HL-60/S4 treated with retinoic acid at 250 ng/mL for 4 days and 3 days (cell line): ENCODE results near the gene AKAP17A.
"Not testable (repeated sequence)": the region's sequence is repeated elsewhere in the genome, so short reads cannot be mapped to it uniquely, and the experiment has no call there.

Experiments
- in situ Hi-C: fragments of 300-500 bp; cut with MboI; formaldehyde crosslinking; loops from 2 replicates; pipeline ENCODE4 v1.7.0; 2022; ENCODE audit warnings: low sequenced_read_pairs

AKAP17A gene

GRCh38 chrX:1601051-1601767 is 9.8 kb downstream of the AKAP17A start:
- in situ Hi-C loops: no loop called here

- in situ Hi-C loops: no loop called here
Observed at GRCh38 chrX:1601768-1602085, 10.3 kb downstream of the AKAP17A start.

GRCh38 chrX:1602299-1602698 is 10.9 kb downstream of the AKAP17A start:
- in situ Hi-C loops: no loop called here

- in situ Hi-C loops: no loop called here
Observed at GRCh38 chrX:1606496-1606895, 15.1 kb downstream of the AKAP17A start.

GRCh38 chrX:1609311-1609710 is 17.9 kb downstream of the AKAP17A start:
- in situ Hi-C loops: no loop called here

GRCh38 chrX:1609762-1610161 is 18.4 kb downstream of the AKAP17A start:
- in situ Hi-C loops: no loop called here

GRCh38 chrX:1610166-1610565 is 18.8 kb downstream of the AKAP17A start:
- in situ Hi-C loops: no loop called here

GRCh38 chrX:1610736-1611135 is 19.3 kb downstream of the AKAP17A start:
- in situ Hi-C loops: no loop called here

- in situ Hi-C loops: no loop called here
Observed at GRCh38 chrX:1612641-1613286, 21.4 kb downstream of the AKAP17A start.

- in situ Hi-C loops: no loop called here
Observed at GRCh38 chrX:1614927-1615326, 23.5 kb downstream of the AKAP17A start, which contains the start of gene ASMT. Gene ASMT, plus strand, starts transcription at chrX:1615059. Its CDS starts 141 bp downstream, at chrX:1615200.

GRCh38 chrX:1618689-1619088 is 27.3 kb downstream of the AKAP17A start:
- in situ Hi-C loops: no loop called here

- in situ Hi-C loops: no loop called here
Observed at GRCh38 chrX:1623691-1624090, 32.3 kb downstream of the AKAP17A start.

- in situ Hi-C loops: not testable (repeated sequence)
Observed at GRCh38 chrX:1624158-1624860, 32.9 kb downstream of the AKAP17A start.

- in situ Hi-C loops: not testable (repeated sequence)
Observed at GRCh38 chrX:1624861-1625215, 33.4 kb downstream of the AKAP17A start.

GRCh38 chrX:1629244-1629643 is 37.8 kb downstream of the AKAP17A start:
- in situ Hi-C loops: no loop called here

- in situ Hi-C loops: no loop called here
Observed at GRCh38 chrX:1646009-1646408, 54.6 kb downstream of the AKAP17A start.

GRCh38 chrX:1649621-1650020 is 58.2 kb downstream of the AKAP17A start:
- in situ Hi-C loops: loop anchor here (25.0 kb wide), 1 partner anchor 938 kb away; no protein-coding TSS in a partner anchor
